ENCODE data around the gene RPAIN. TPM values are rescaled to one million over a fixed set of nuclear protein-coding genes. Genes with fewer than 3 reads are reported as not detected.

RPAIN gene
- total and polyA plus RNA-seq, 2 of the 13 experiments (the other 11 are each of a cell fraction or from before 2014, with no cell fraction given), result 42.1 to 58.5 TPM

DNA sequence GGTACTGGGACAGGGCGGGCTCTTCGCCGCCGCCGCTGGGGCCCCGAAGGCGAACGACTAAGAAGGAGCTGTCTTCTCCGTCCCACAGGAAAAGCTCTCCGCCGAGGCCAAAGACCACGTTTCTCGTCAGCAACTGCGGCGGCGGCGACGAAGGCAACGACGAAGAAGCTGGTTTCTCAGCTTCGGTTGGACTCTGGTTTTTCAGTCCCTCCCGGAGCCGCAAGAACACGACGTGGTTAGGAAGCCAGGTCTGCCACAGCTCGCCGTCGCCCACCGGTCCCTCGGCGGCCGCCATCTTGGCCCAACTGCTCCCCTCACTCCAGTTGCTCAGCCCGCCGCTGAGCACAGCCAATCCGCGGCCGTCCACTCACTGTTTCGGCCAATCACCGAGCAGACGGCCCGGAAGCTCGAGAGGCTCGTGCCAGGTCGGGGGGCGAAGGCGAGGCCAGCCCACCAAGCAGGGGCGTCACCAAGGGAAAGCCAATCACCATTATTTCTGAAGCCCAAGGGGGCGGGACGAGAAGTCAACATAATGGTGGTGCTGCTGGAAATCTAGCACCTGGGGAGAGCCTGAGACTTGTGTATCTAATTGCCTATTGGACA, 525 bp upstream of the RPAIN start, which contains the start of gene NUP88 (continued):
- TF ChIP-seq, protein P1, sequence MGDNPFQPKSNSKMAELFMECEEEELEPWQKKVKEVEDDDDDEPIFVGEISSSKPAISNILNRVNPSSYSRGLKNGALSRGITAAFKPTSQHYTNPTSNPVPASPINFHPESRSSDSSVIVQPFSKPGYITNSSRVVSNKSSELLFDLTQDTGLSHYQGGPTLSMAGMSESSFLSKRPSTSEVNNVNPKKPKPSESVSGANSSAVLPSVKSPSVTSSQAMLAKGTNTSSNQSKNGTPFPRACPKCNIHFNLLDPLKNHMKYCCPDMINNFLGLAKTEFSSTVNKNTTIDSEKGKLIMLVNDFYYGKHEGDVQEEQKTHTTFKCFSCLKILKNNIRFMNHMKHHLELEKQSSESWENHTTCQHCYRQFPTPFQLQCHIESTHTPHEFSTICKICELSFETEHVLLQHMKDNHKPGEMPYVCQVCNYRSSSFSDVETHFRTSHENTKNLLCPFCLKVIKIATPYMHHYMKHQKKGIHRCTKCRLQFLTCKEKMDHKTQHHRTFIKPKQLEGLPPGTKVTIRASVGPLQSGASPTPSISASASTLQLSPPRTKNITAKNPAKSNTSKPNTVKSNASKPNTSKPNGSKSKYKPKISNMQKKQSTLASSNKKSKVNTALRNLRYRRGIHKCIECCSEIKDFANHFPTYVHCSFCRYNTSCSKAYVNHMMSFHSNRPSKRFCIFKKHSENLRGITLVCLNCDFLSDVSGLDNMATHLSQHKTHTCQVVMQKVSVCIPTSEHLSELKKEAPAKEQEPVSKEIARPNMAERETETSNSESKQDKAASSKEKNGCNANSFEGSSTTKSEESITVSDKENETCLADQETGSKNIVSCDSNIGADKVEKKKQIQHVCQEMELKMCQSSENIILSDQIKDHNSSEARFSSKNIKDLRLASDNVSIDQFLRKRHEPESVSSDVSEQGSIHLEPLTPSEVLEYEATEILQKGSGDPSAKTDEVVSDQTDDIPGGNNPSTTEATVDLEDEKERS (CRISPR knock-in tag; IDR thresholded peaks at IDR 0.05), result 0 out of 2 replicates have a peak, but pooled peaks have one; percentile 36
- TF ChIP-seq, protein P2, sequence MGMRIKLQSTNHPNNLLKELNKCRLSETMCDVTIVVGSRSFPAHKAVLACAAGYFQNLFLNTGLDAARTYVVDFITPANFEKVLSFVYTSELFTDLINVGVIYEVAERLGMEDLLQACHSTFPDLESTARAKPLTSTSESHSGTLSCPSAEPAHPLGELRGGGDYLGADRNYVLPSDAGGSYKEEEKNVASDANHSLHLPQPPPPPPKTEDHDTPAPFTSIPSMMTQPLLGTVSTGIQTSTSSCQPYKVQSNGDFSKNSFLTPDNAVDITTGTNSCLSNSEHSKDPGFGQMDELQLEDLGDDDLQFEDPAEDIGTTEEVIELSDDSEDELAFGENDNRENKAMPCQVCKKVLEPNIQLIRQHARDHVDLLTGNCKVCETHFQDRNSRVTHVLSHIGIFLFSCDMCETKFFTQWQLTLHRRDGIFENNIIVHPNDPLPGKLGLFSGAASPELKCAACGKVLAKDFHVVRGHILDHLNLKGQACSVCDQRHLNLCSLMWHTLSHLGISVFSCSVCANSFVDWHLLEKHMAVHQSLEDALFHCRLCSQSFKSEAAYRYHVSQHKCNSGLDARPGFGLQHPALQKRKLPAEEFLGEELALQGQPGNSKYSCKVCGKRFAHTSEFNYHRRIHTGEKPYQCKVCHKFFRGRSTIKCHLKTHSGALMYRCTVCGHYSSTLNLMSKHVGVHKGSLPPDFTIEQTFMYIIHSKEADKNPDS (CRISPR knock-in tag; IDR thresholded peaks at IDR 0.05), result no peak
- TF ChIP-seq HIC2 (CRISPR knock-in tag; IDR thresholded peaks at IDR 0.05; ENCODE audit: low read depth) (no peak), ZNF30 (CRISPR knock-in tag; IDR thresholded peaks at IDR 0.05) (no peak), TOE1 (CRISPR knock-in tag; IDR thresholded peaks at IDR 0.05) (no peak), ZNF891 (CRISPR knock-in tag; IDR thresholded peaks at IDR 0.05) (peak; percentile 79; the same call in 1 of the 2 replicates), BRD4 (CRISPR knock-in tag; IDR thresholded peaks at IDR 0.05) (no peak; the same call in none of the 2 replicates), KAT2B (IDR thresholded peaks at IDR 0.05; ENCODE audit: borderline replicate concordance, low read depth, low read length) (no peak), NR2F6 (IDR thresholded peaks at IDR 0.05) (no peak), NR2F6 (CRISPR knock-in tag; IDR thresholded peaks at IDR 0.05) (peak; percentile 23; the same call in 1 of the 2 replicates), FOXM1 (CRISPR knock-in tag; IDR thresholded peaks at IDR 0.05) (no peak), MAF1 (CRISPR knock-in tag; IDR thresholded peaks at IDR 0.05; ENCODE audit: borderline replicate concordance) (no peak), CERS6 (CRISPR knock-in tag; IDR thresholded peaks at IDR 0.05) (no peak), ZNF264 (CRISPR knock-in tag; IDR thresholded peaks at IDR 0.05) (no peak), KLF11 (CRISPR knock-in tag; IDR thresholded peaks at IDR 0.05) (no peak), MLLT10 (CRISPR knock-in tag; IDR thresholded peaks at IDR 0.05) (no peak), ZFP82 (CRISPR knock-in tag; IDR thresholded peaks at IDR 0.05; ENCODE audit: borderline replicate concordance) (0 out of 2 replicates have a peak, but pooled peaks have one; percentile 42)
- TF ChIP-seq, protein P3, sequence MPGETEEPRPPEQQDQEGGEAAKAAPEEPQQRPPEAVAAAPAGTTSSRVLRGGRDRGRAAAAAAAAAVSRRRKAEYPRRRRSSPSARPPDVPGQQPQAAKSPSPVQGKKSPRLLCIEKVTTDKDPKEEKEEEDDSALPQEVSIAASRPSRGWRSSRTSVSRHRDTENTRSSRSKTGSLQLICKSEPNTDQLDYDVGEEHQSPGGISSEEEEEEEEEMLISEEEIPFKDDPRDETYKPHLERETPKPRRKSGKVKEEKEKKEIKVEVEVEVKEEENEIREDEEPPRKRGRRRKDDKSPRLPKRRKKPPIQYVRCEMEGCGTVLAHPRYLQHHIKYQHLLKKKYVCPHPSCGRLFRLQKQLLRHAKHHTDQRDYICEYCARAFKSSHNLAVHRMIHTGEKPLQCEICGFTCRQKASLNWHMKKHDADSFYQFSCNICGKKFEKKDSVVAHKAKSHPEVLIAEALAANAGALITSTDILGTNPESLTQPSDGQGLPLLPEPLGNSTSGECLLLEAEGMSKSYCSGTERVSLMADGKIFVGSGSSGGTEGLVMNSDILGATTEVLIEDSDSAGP (CRISPR knock-in tag; IDR thresholded peaks at IDR 0.05; ENCODE audit: borderline replicate concordance), result peak; percentile 62
- TF ChIP-seq, protein P4, sequence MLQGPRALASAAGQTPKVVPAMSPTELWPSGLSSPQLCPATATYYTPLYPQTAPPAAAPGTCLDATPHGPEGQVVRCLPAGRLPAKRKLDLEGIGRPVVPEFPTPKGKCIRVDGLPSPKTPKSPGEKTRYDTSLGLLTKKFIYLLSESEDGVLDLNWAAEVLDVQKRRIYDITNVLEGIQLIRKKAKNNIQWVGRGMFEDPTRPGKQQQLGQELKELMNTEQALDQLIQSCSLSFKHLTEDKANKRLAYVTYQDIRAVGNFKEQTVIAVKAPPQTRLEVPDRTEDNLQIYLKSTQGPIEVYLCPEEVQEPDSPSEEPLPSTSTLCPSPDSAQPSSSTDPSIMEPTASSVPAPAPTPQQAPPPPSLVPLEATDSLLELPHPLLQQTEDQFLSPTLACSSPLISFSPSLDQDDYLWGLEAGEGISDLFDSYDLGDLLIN (CRISPR knock-in tag; IDR thresholded peaks at IDR 0.05; ENCODE audit: borderline replicate concordance), result peak; percentile 42; the same call in 1 of the 2 replicates
